Measurements from ENCODE around the gene NUPR2. TPM values are rescaled to one million over a fixed set of nuclear protein-coding genes. Genes with fewer than 3 reads are reported as not detected.
"Not testable (repeated sequence)": the region's sequence is repeated elsewhere in the genome, so short reads cannot be mapped to it uniquely, and the experiment has no call there.

Gene NUPR2
- total and polyA plus RNA-seq, 2 donors (not counting 1 experiment from before 2014, with no cell fraction given) = not detected

GRCh38 chr7:56078196-56078595, 38.0 kb downstream of the NUPR2 start:
- Histone ChIP-seq H3K27ac (ENCODE audit: insufficient read depth, low read length) (no peak overlapping the region), H3K4me2 (ENCODE audit: extremely low read depth, insufficient read depth, low read length) (no peak overlapping the region), H2AFZ (ENCODE audit: low read length) (no peak overlapping the region), H3K9ac (ENCODE audit: insufficient read depth, low read length) (no peak overlapping the region), H3K4me1 (ENCODE audit: control insufficient read depth, extremely low read depth, insufficient read depth, low read length) (no peaks in the 10 kb centered on the region), H3K36me3 (ENCODE audit: control insufficient read depth, insufficient read depth, low read length) (peaks cover 10% of the 10 kb centered on the region), H4K20me1 (ENCODE audit: control insufficient read depth, extremely low read depth, insufficient read depth, low read length) (no peaks in the 10 kb centered on the region), H3K4me3 (replicated peaks in 1 of 4; ENCODE audit: control extremely low read depth in 1 of 4, insufficient read depth in 1 of 4, low read depth in 3 of 4, low read length in 4 of 4) (no peak overlapping the region), H3K27me3 (ENCODE audit: control insufficient read depth, insufficient read depth, low read length) (no peaks in the 10 kb centered on the region), H3K9me3 (ENCODE audit: control insufficient read depth, insufficient read depth, low read depth, low read length) (no peaks in the 10 kb centered on the region), H3K79me2 (ENCODE audit: control insufficient read depth, insufficient read depth, low read length) (no peaks in the 10 kb centered on the region)
- TF ChIP-seq EZH2 (IDR thresholded peaks at IDR 0.05; ENCODE audit: low read length, missing control alignments) (no peak), CTCF (conservative IDR thresholded peaks at IDR 0.05 in 1 of 2, IDR thresholded peaks at IDR 0.05 in 1 of 2; ENCODE audit: low read depth in 1 of 2, low read length in 2 of 2) (no peak)
- DNase-seq (ENCODE audit: low read depth in 2 of 2) = no peak

GRCh38 chr7:56077681-56078080, 38.5 kb downstream of the NUPR2 start:
- no peak for DNase-seq (ENCODE audit: low read depth in 2 of 2)
- no peak overlapping the region for H3K4me3 ChIP-seq (replicated peaks in 1 of 4; ENCODE audit: control extremely low read depth in 1 of 4, insufficient read depth in 1 of 4, low read depth in 3 of 4, low read length in 4 of 4)
- H3K27ac ChIP-seq (ENCODE audit: insufficient read depth, low read length) = no peak overlapping the region
- no peaks in the 10 kb centered on the region for H4K20me1 ChIP-seq (ENCODE audit: control insufficient read depth, extremely low read depth, insufficient read depth, low read length)
- no peak overlapping the region for H3K4me2 ChIP-seq (ENCODE audit: extremely low read depth, insufficient read depth, low read length)
- H3K4me1 ChIP-seq (ENCODE audit: control insufficient read depth, extremely low read depth, insufficient read depth, low read length) = no peaks in the 10 kb centered on the region
- no peaks in the 10 kb centered on the region for H3K9me3 ChIP-seq (ENCODE audit: control insufficient read depth, insufficient read depth, low read depth, low read length)
- no peak overlapping the region for H3K9ac ChIP-seq (ENCODE audit: insufficient read depth, low read length)
- no peak overlapping the region for H2AFZ ChIP-seq (ENCODE audit: low read length)
- H3K27me3 ChIP-seq (ENCODE audit: control insufficient read depth, insufficient read depth, low read length) = no peaks in the 10 kb centered on the region
- no peak for TF ChIP-seq CTCF (conservative IDR thresholded peaks at IDR 0.05 in 1 of 2, IDR thresholded peaks at IDR 0.05 in 1 of 2; ENCODE audit: low read depth in 1 of 2, low read length in 2 of 2)
- no peak for TF ChIP-seq EZH2 (IDR thresholded peaks at IDR 0.05; ENCODE audit: low read length, missing control alignments)
- no peaks in the 10 kb centered on the region for H3K79me2 ChIP-seq (ENCODE audit: control insufficient read depth, insufficient read depth, low read length)
- peaks cover 10% of the 10 kb centered on the region for H3K36me3 ChIP-seq (ENCODE audit: control insufficient read depth, insufficient read depth, low read length)

- no peak for TF ChIP-seq EZH2 (IDR thresholded peaks at IDR 0.05; ENCODE audit: low read length, missing control alignments)
- TF ChIP-seq CTCF (conservative IDR thresholded peaks at IDR 0.05 in 1 of 2, IDR thresholded peaks at IDR 0.05 in 1 of 2; ENCODE audit: low read depth in 1 of 2, low read length in 2 of 2) = peak; percentile 92 to 95
Measured at GRCh38 chr7:56074371-56074791, 41.8 kb downstream of the NUPR2 start.

GRCh38 chr7:56066376-56066775, 49.8 kb downstream of the NUPR2 start:
- not testable (repeated sequence) for H3K9ac ChIP-seq (ENCODE audit: insufficient read depth, low read length); H3K4me2 ChIP-seq (ENCODE audit: extremely low read depth, insufficient read depth, low read length); H2AFZ ChIP-seq (ENCODE audit: low read length); DNase-seq (ENCODE audit: low read depth in 2 of 2); H3K27ac ChIP-seq (ENCODE audit: insufficient read depth, low read length); H3K9me3 ChIP-seq (ENCODE audit: control insufficient read depth, insufficient read depth, low read depth, low read length); H3K27me3 ChIP-seq (ENCODE audit: control insufficient read depth, insufficient read depth, low read length); H3K4me3 ChIP-seq (replicated peaks in 1 of 4; ENCODE audit: control extremely low read depth in 1 of 4, insufficient read depth in 1 of 4, low read depth in 3 of 4, low read length in 4 of 4); H3K36me3 ChIP-seq (ENCODE audit: control insufficient read depth, insufficient read depth, low read length); H4K20me1 ChIP-seq (ENCODE audit: control insufficient read depth, extremely low read depth, insufficient read depth, low read length)
- peaks cover 12% of the 10 kb centered on the region for H3K79me2 ChIP-seq (ENCODE audit: control insufficient read depth, insufficient read depth, low read length)
- H3K4me1 ChIP-seq (ENCODE audit: control insufficient read depth, extremely low read depth, insufficient read depth, low read length) = peaks cover 16% of the 10 kb centered on the region

More at GRCh38 chr7:56074371-56074791, 41.8 kb downstream of the NUPR2 start:
- peak; percentile 66 to 77 for DNase-seq (ENCODE audit: low read depth in 2 of 2)
- Histone ChIP-seq H2AFZ (ENCODE audit: low read length) (no peak overlapping the region), H4K20me1 (ENCODE audit: control insufficient read depth, extremely low read depth, insufficient read depth, low read length) (no peaks in the 10 kb centered on the region), H3K36me3 (ENCODE audit: control insufficient read depth, insufficient read depth, low read length) (peaks cover 8% of the 10 kb centered on the region), H3K27ac (ENCODE audit: insufficient read depth, low read length) (no peak overlapping the region), H3K9me3 (ENCODE audit: control insufficient read depth, insufficient read depth, low read depth, low read length) (no peaks in the 10 kb centered on the region), H3K27me3 (ENCODE audit: control insufficient read depth, insufficient read depth, low read length) (no peaks in the 10 kb centered on the region), H3K4me1 (ENCODE audit: control insufficient read depth, extremely low read depth, insufficient read depth, low read length) (no peaks in the 10 kb centered on the region), H3K9ac (ENCODE audit: insufficient read depth, low read length) (no peak overlapping the region), H3K4me2 (ENCODE audit: extremely low read depth, insufficient read depth, low read length) (peak overlapping the region; percentile 29), H3K4me3 (replicated peaks in 1 of 4; ENCODE audit: control extremely low read depth in 1 of 4, insufficient read depth in 1 of 4, low read depth in 3 of 4, low read length in 4 of 4) (no peak overlapping the region), H3K79me2 (ENCODE audit: control insufficient read depth, insufficient read depth, low read length) (no peaks in the 10 kb centered on the region)

Measured in fibroblast of lung (primary cell).